Stimulated activated CD8-positive, alpha-beta memory T cell treated with anti-CD3 and anti-CD28 coated beads, Interleukin-7, amount 100 ng/mL, for 24 hours (primary cell): ENCODE measurements around the gene CFAP68.
A peak's percentile ranks its signal among the peaks of the same experiment; 100 is the strongest.
"Not testable (repeated sequence)": the region's sequence is repeated elsewhere in the genome, so short reads cannot be mapped to it uniquely, and the experiment has no call there.

Experiments
- DNase-seq: peaks from one replicate; pipeline ENCODE4 v3.0.0-alpha.2; 2020; ENCODE audit warnings: low read depth

Gene CFAP68

GRCh38 chr11:111870886-111871692 is 8.3 kb upstream of the CFAP68 start, which contains the start of gene ALG9:
Gene ALG9, minus strand, starts transcription at chr11:111871581. Its CDS starts 99 bp downstream, at chr11:111871482.
- DNase-seq = peak; percentile 83

DNA sequence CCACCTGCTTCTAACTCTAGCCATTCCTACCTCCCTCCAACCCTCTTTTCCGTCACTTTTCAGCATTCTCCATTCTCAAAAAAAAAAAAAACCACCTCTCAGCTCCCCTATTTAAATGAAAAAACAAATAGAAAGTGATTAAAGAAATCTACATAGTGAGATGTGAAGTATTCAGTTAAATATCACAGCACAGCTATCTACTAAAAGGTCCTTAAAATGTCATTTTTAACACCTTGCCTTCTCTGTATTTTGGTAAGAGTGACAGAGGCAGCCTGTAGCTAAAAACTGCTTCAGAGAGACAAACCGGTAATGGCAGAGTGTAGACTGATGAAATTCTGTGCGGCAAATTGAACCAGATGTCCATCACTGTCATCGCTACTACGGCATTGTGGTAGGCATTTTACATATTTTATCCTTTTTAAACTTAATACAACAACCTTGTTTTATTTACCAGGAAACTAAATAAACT is 7.6 kb upstream of the CFAP68 start:
- no peak for DNase-seq

GRCh38 chr11:111878385-111878848 is 924 bp upstream of the CFAP68 start:
- no peak for DNase-seq

- DNase-seq = no peak
Measured at GRCh38 chr11:111879637-111879960, 258 bp downstream of the CFAP68 start.

DNA sequence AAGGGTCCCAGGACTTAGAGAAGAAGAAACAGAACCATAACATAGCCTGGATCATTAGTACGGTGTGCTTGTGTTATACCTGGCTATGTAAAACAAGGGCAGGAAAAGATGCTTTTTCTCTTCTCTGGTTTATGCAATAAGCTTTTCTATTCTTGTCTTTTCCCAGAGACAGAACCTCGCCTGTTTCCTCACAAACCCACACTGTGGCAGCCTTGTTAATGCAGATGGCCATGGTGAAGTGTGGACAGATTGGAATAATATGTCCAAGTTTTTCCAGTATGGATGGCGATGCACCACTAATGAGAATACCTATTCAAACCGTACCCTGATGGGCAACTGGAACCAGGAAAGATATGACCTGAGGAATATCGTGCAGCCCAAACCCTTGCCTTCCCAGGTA is 2.9 kb downstream of the CFAP68 start:
- no peak for DNase-seq

GRCh38 chr11:111885053-111885452 is 5.7 kb downstream of the CFAP68 start:
- DNase-seq = not testable (repeated sequence)

DNA sequence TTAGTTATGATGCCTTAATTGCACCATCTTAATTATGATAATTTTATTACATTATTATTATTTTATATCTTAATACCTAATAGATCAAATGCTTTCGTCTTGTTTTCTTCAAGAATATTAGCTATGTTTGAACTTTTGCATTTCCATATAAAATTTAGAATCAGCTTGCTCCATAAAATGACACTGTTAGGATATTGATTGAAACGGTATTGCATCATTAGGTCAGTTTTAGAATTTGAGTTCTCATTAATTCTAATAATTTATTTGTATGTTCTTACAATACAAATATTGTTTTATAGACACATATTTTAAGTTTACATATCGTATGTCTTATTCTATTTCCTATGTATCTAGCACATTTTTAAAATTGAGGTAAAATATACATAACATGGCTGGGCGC is 6.7 kb downstream of the CFAP68 start:
- DNase-seq = no peak

- no peak for DNase-seq
Measured at GRCh38 chr11:111886844-111887243, 7.5 kb downstream of the CFAP68 start.

GRCh38 chr11:111905411-111905810 is 26.1 kb downstream of the CFAP68 start:
- no peak for DNase-seq

DNA sequence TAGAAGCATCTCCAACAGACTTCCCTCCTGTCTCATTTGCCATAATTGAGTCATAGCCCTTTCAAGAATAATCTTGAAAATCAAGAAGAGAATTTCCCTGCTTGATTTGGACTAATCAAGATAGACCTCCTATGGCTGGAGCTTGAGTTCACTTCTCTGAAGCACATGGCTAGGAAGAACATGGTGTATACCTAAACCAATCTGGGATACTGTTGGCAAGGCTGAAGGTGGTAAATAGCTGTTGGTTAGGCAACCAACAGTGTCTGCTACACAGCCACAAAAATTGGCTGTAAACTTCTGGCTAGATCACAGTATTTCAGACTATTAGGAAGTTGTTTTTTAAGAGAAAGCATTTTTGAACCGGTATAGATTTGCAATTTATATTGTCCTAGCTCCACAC is 27.3 kb downstream of the CFAP68 start:
- DNase-seq = no peak

GRCh38 chr11:111908639-111909305 is 29.4 kb downstream of the CFAP68 start:
- DNase-seq = no peak

- DNase-seq = no peak
Measured at GRCh38 chr11:111909378-111909777, 30.0 kb downstream of the CFAP68 start.

DNA sequence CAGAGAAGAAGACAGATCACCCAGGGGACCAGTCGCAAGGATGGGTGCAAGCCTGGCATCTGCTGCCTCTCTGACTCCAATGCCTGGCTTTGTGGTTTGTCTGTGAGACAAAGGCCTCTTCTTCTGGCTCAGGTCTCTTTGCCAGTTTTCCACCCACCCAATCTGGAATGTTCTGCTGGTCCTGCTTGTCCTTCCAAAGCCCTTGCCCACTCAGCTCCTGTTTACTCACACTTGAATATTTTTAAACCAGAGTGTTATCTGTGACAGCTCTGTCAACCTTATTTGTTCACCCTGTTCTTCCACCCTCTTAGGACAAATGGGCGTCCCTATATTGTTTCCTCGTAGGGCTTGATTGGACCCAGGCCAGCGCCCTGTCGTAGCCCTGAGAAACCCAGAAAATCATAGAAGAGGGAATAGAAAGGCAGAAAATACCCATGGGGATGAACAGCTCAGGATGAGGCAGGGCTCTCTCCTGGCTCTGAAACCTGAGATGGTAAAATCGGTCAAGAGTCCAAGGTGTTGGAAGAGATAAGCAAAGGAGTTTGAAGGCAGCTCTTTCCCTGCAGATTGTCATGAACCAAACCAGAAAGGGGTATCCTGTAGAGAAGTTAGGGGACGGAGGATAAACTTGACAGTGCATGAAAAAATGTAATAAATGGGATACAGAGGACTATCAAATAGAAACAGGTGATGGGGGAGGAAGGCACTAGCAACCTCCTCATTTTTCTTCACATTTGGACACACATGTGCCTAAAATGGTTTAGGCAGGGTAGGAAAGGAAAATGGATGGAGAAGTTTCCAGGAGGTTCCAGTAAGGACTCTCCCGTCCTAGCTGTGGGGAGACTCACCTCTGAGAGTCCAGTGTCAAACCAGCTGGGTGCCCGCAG is 31.6 kb downstream of the CFAP68 start:
- DNase-seq = no peak

- no peak for DNase-seq
Measured at GRCh38 chr11:111911563-111912401, 32.4 kb downstream of the CFAP68 start, which contains the start of gene CRYAB. Gene CRYAB, minus strand, starts transcription at chr11:111911770. Its CDS starts 46 bp downstream, at chr11:111911724.

DNA sequence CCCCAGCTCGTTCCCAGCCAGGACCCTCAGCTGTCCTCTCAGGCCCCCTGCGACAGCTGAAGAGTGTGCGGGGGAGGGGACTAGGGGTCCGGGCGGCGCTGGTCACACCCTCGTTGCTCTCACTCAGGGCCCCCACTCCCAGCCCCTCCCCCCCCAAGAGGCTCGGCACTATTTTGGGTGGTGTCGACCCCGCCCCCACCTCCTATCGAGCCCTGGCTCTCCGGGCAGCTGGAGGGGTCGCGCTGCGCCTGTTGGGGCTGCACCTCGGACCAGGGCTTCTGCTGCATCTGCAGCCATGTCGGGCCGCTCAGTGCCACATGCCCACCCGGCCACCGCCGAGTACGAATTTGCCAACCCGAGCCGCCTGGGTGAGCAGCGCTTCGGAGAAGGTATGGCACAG is 33.2 kb downstream of the CFAP68 start, which contains the start of gene HSPB2:
Gene HSPB2 (plus strand): TSS at position 200 of the 400 bp plus-strand sequence. CDS start 96 bp downstream, at position 296.
- no peak for DNase-seq

DNA sequence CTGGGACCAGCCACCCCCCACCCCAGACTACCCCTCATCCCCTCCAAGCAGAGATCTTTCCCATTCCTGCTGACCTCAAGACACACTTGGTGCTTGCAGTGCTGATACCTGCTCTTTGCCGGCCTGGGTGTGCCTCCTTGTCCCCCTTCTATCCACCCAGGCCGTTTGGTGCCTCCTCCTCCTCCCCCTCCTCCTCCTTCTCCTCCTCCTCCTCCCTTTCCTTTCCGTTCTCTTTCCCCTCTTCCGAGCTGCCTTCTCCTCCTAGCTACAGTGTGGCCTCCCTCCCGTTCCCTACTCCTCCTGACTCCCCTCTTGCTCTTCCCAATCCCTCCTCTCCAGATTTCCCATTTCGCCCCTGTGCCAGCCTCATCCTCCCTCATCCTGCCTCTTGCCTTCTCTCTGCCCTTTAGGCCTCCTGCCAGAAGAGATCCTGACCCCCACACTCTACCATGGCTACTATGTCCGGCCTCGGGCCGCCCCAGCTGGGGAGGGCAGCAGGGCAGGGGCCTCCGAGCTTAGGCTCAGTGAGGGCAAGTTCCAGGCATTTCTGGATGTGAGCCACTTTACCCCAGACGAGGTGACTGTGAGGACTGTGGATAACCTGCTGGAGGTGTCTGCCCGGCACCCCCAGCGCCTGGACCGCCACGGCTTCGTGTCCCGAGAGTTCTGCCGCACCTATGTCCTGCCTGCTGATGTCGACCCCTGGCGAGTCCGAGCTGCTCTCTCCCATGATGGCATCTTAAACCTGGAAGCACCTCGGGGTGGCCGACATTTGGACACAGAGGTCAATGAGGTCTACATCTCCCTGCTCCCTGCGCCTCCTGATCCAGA is 33.9 kb downstream of the CFAP68 start:
- no peak for DNase-seq

- no peak for DNase-seq
Measured at GRCh38 chr11:111913997-111914396, 34.7 kb downstream of the CFAP68 start.

DNA sequence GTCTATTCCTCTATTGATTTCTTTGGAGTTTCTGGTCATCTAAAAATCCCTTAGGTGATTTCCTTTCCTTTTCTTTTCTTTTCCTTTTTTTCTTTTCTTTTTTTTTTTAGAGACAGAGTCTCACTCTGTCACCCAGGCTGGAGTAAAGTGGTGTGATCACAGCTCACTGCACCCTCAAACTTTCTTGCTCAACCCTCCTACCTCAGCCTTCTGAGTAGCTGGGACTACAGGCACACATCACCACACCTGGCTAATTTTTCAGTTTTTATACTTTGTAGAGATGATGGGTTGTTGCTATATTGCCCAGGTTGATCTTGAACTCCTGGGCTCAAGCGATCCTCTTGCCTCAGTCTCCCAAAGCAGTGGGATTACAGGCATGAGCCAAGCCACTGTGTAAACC is 37.4 kb downstream of the CFAP68 start:
- DNase-seq = no peak

- DNase-seq = no peak
Measured at GRCh38 chr11:111917312-111917711, 38.0 kb downstream of the CFAP68 start.

DNA sequence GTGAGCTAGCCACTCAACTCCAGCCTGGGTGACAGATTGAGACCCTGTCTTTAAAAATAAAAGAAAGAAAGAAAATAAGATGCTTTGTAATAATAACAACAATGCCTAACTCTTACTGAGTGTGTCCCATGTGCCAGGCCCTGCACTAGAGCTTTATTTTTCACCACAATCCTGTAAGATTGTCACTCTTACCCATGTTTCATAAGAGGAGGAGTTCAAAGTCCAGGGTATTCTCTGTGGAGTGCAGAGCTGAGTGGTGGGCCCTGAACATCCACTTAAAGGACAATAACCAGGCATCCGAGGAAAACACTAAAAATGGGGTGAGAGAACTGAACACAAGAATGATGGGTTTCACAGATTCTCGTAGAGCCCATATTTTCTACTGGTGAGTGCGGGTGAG is 38.4 kb downstream of the CFAP68 start:
- DNase-seq = no peak
